Kidney (tissue), 14 donors: ENCODE measurements around the gene TXNDC12. TPM values are rescaled to one million over a fixed set of nuclear protein-coding genes. Genes with fewer than 3 reads are reported as not detected.
A peak's percentile ranks its signal among the peaks of the same experiment; 100 is the strongest.

Experiments used
- DNase-seq, 5 donors: peaks; one replicate each; pipeline ENCODE4 v3.0.0-alpha.2; 2013 to 2020
- FAIRE-seq: peaks from 2 replicates; lab custom pipeline; 2012; peaks lifted over from hg19 to GRCh38; lab: Jason Lieb, UNC
- H3K27ac ChIP-seq, 2 donors: one replicate each; pipeline ENCODE4 v1.7.0; 2013; ENCODE audit warnings: low read depth in 2 of 2, low read length in 2 of 2, inconsistent platforms in 1 of 2
- H3K27me3 ChIP-seq: one replicate; pipeline ENCODE4 v1.7.1; 2013; ENCODE audit warnings: low read length, inconsistent platforms; ENCODE audit not compliant: control insufficient read depth, insufficient read depth
- H3K36me3 ChIP-seq, 3 donors: one replicate each; pipeline versions ENCODE4 v1.7.0 to v1.7.1; 2013; ENCODE audit warnings: low read length in 3 of 3, control low read depth in 1 of 3, inconsistent platforms in 1 of 3; ENCODE audit not compliant: insufficient read depth in 3 of 3, control insufficient read depth in 2 of 3
- H3K4me1 ChIP-seq, 3 donors: one replicate each; pipeline versions ENCODE4 v1.7.0 to v1.7.1; 2013; ENCODE audit warnings: low read length in 3 of 3, inconsistent platforms in 1 of 3, low read depth in 1 of 3; ENCODE audit not compliant: control insufficient read depth in 2 of 3, insufficient read depth in 2 of 3
- H3K4me3 ChIP-seq, 3 donors: one replicate each; pipeline versions ENCODE4 v1.7.0 to v1.8.1; 2013; ENCODE audit warnings: low read length in 3 of 3, control low read depth in 1 of 3, inconsistent platforms in 1 of 3
- H3K9ac ChIP-seq, 3 donors: one replicate each; pipeline versions ENCODE4 v1.7.0 to v1.7.1; 2013; ENCODE audit warnings: low read length in 3 of 3, control low read depth in 1 of 3, inconsistent platforms in 1 of 3
- H3K9me3 ChIP-seq, 3 donors: one replicate each; pipeline versions ENCODE4 v1.7.0 to v1.7.1; 2013; ENCODE audit warnings: low read length in 3 of 3, control low read depth in 1 of 3, inconsistent platforms in 1 of 3; ENCODE audit not compliant: control insufficient read depth in 2 of 3, insufficient read depth in 1 of 3
- intact Hi-C: fragments of 100-400 bp; cut with DNase I; formaldehyde crosslinking; loops from one replicate; pipeline ENCODE4 v1.11.1; 2022
- polyA plus RNA-seq: library from polyadenylated mRNA; stranded (reverse); fragments of 350-450 nt; fragmentation: Illumina TruSeq; extraction: RNeasy Lipid Tissue Mini Kit (QIAGEN cat#74804); gene quantifications from one replicate; pipeline ENCODE4 v1.2.3, GENCODE V29; 2014; ENCODE audit warnings: low read depth, low replicate concordance; ENCODE audit not compliant: insufficient read depth
- total RNA-seq: library from RNA; stranded (reverse); fragmentation: NEBNext Ultra II Directional; extraction: Animal tissue kit (Norgen Biotek cat#: 25700); gene quantifications from one replicate; pipeline ENCODE4 v1.2.1, GENCODE V29; 2021
- TF ChIP-seq, protein P1 (sequence below): IDR thresholded peaks from 3 replicates; pipeline ENCODE4 v1.5.1; 2012; ENCODE audit warnings: mild to moderate bottlenecking, moderate library complexity, borderline replicate concordance; ENCODE audit not compliant: insufficient read depth; ENCODE audit errors: extremely low read depth
- donor health status: control.
- donor health status: control.
- donor health status: control.
- donor health status: control.
- donor health status: control.
- donor health status: DM: yes; HTN: yes; CAD: no.
- donor health status: Normal renal cell carcinoma (clear cell type).

TXNDC12 gene
- total and polyA plus RNA-seq, 2 donors from 2014 or later, result 40.5 to 46.0 TPM

DNA sequence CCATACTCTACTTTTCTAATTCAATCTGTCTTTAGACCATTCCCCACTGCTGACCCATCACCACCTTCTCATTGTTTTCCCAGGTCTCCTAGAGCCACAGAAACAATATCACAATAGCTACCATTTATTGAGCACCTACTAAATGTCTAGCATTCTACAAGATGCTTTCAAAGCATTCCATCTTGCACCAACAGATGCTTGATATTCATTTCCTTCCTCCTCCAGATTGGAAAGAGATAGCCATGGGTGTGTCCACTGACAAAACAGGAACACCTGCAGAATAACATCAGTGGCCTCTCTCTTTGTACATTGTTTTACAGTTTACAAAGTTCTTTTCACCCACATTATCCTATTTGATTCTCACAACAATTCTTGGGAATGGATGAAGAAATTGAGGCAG lies 66.7 kb downstream of the TXNDC12 start:
- no peak for DNase-seq
- H3K27ac ChIP-seq, result no peak overlapping the region
- intact Hi-C loops, result no loop called here
- no peak for FAIRE-seq
- no peaks in the 10 kb centered on the region for H3K9me3 ChIP-seq
- H3K4me1 ChIP-seq, result no peaks in the 10 kb centered on the region
- no peak overlapping the region for H3K4me3 ChIP-seq
- H3K27me3 ChIP-seq, result peaks cover 3% of the 10 kb centered on the region
- TF ChIP-seq, protein P1, sequence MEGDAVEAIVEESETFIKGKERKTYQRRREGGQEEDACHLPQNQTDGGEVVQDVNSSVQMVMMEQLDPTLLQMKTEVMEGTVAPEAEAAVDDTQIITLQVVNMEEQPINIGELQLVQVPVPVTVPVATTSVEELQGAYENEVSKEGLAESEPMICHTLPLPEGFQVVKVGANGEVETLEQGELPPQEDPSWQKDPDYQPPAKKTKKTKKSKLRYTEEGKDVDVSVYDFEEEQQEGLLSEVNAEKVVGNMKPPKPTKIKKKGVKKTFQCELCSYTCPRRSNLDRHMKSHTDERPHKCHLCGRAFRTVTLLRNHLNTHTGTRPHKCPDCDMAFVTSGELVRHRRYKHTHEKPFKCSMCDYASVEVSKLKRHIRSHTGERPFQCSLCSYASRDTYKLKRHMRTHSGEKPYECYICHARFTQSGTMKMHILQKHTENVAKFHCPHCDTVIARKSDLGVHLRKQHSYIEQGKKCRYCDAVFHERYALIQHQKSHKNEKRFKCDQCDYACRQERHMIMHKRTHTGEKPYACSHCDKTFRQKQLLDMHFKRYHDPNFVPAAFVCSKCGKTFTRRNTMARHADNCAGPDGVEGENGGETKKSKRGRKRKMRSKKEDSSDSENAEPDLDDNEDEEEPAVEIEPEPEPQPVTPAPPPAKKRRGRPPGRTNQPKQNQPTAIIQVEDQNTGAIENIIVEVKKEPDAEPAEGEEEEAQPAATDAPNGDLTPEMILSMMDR, result no peak
- no peaks in the 10 kb centered on the region for H3K36me3 ChIP-seq
- no peak overlapping the region for H3K9ac ChIP-seq

DNA sequence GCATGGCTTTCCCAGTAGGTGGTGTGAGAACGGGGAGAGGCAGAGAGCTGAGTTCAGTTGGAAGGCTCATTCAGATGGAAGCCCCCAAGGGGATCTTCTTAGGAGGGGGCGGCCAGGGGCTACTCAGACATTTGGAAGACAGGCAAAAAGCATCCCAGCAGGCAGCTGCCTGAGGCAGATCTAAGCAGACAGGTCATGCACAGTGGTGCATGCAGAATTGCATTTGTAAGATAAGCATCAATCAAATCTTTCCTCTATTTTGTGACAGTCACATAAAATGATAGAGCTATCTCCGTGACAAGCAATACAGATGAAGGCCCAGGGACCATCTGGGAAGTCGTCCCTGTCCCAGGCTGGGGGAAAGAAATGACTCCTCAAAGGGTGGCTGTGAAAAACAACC lies 68.3 kb downstream of the TXNDC12 start:
- FAIRE-seq (no peak), DNase-seq (peak in 2 of 5 donors; percentile 11 to 26)
- no peaks in the 10 kb centered on the region for H3K36me3 ChIP-seq
- peaks cover 3% of the 10 kb centered on the region for H3K27me3 ChIP-seq
- intact Hi-C loops, result no loop called here
- H3K4me3 ChIP-seq, result no peak overlapping the region
- no peaks in the 10 kb centered on the region for H3K9me3 ChIP-seq
- no peaks in the 10 kb centered on the region for H3K4me1 ChIP-seq
- TF ChIP-seq, protein P1, result no peak
- H3K9ac ChIP-seq, result no peak overlapping the region
- H3K27ac ChIP-seq, result no peak overlapping the region

DNA sequence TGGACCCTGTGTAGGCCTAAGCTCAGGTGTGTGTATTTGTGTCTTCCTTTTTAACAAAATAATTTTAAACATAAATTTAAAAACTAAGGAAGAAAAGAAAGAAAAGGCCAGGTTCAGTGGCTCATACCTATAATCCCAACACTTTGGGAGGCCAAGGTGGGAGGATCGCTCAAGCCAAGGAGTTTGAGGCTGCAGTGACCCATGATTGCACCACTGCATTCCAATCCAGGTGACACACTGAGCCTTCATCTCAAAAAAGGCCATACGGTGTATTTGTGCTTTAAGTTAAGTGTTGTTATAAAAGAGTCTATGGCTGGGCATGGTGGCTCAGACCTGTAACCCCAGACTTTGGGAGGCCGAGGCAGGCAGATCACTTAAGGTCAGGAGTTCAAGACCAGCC lies 72.8 kb downstream of the TXNDC12 start:
- H3K36me3 ChIP-seq, result no peaks in the 10 kb centered on the region
- DNase-seq, result no peak
- intact Hi-C loops, result no loop called here

More for the DNA sequence above, 72.8 kb downstream of the TXNDC12 start:
- Histone ChIP-seq H3K4me1 (no peaks in the 10 kb centered on the region), H3K27ac (no peak overlapping the region), H3K9me3 (no peaks in the 10 kb centered on the region), H3K9ac (no peak overlapping the region), H3K27me3 (no peaks in the 10 kb centered on the region), H3K4me3 (no peak overlapping the region)
- TF ChIP-seq, protein P1, result no peak
- no peak for FAIRE-seq
